WTC11 (cell line): ENCODE results near the gene UBL4A. TPM values are rescaled to one million over a fixed set of nuclear protein-coding genes. Genes with fewer than 3 reads are reported as not detected.

Source experiments
- ATAC-seq: fragments of 200-7000 bp; cut with Tn5 transposase; 2 replicates; pipeline ENCODE4 v1.10.0; 2021; ENCODE audit warnings: mild to moderate bottlenecking, moderate library complexity
- CTCF ChIA-PET: fragments of 300-600 bp; sonication (Branson Sonifier 250); formaldehyde crosslinking; loops from one replicate; lab custom pipeline; 2021; ENCODE audit warnings: antibody characterized with exemption; lab: Charles Lee
- POLR2A ChIA-PET: fragments of 350-600 bp; sonication (Branson Sonifier 250); formaldehyde crosslinking; loops from one replicate; lab custom pipeline; 2021; ENCODE audit warnings: antibody characterized with exemption; lab: Charles Lee
- DNase-seq: peaks from one replicate; pipeline ENCODE4 v3.0.0; 2021; ENCODE audit warnings: low spot score
- H3K27ac Mint-ChIP-seq: 2 replicates; pipeline ENCODE4 v1.8.0; 2021; ENCODE audit warnings: mixed read lengths
- H3K27me3 Mint-ChIP-seq: 2 replicates; pipeline ENCODE4 v1.8.0; 2021; ENCODE audit warnings: low read depth, mild to moderate bottlenecking, moderate library complexity, mixed read lengths
- H3K36me3 Mint-ChIP-seq: 2 replicates; pipeline ENCODE4 v1.8.0; 2021; ENCODE audit warnings: mixed read lengths
- H3K4me1 Mint-ChIP-seq: 2 replicates; pipeline ENCODE4 v1.8.0; 2022; ENCODE audit warnings: mixed read lengths
- H3K4me3 Mint-ChIP-seq: 2 replicates; pipeline ENCODE4 v1.8.0; 2021; ENCODE audit warnings: mild to moderate bottlenecking, moderate library complexity, mixed read lengths
- H3K9me3 Mint-ChIP-seq: 2 replicates; pipeline ENCODE4 v1.8.0; 2021; ENCODE audit warnings: mixed read lengths
- AFF4 ChIP-seq: sonication (generic); formaldehyde crosslinking; IDR thresholded peaks from 2 replicates; pipeline ENCODE4 v1.8.1; 2023; ENCODE audit warnings: mild to moderate bottlenecking, missing genetic modification reagents, borderline replicate concordance
- ATF1 ChIP-seq: sonication (generic); formaldehyde crosslinking; IDR thresholded peaks from 2 replicates; pipeline ENCODE4 v1.8.1; 2023; ENCODE audit warnings: mild to moderate bottlenecking, moderate library complexity, missing genetic modification reagents
- ATF2 ChIP-seq: sonication (generic); formaldehyde crosslinking; IDR thresholded peaks from 2 replicates; pipeline ENCODE4 v1.8.1; 2022; ENCODE audit warnings: low read depth, missing genetic modification reagents, borderline replicate concordance
- CREB1 ChIP-seq: sonication (generic); formaldehyde crosslinking; IDR thresholded peaks from 2 replicates; pipeline ENCODE4 v1.8.0; 2023; ENCODE audit warnings: mild to moderate bottlenecking, missing genetic modification reagents
- CTCF ChIP-seq: fragments of 200-600 bp; IDR thresholded peaks from 2 replicates; pipeline ENCODE4 v1.8.0; 2022; ENCODE audit warnings: antibody characterized with exemption
- E2F5 ChIP-seq: sonication (generic); formaldehyde crosslinking; IDR thresholded peaks from 2 replicates; pipeline ENCODE4 v1.8.1; 2022; ENCODE audit warnings: mild to moderate bottlenecking, moderate library complexity, missing genetic modification reagents
- FOXJ3 ChIP-seq: sonication (generic); formaldehyde crosslinking; IDR thresholded peaks from 2 replicates; pipeline ENCODE4 v1.9.0; 2021; ENCODE audit warnings: missing genetic modification reagents, mild to moderate bottlenecking, borderline replicate concordance
- GRHL2 ChIP-seq: fragments of 250-450 bp; sonication (Bioruptor Pico); IDR thresholded peaks from 2 replicates; pipeline ENCODE4 v1.8.0; 2022; ENCODE audit warnings: mild to moderate bottlenecking, moderate library complexity; ENCODE audit not compliant: insufficient replicate concordance, severe bottlenecking
- HMGXB4 ChIP-seq: sonication (generic); formaldehyde crosslinking; IDR thresholded peaks from 2 replicates; pipeline ENCODE4 v1.8.1; 2023; ENCODE audit warnings: mild to moderate bottlenecking, moderate library complexity, missing genetic modification reagents
- IRF2 ChIP-seq: sonication (generic); formaldehyde crosslinking; IDR thresholded peaks from 2 replicates; pipeline ENCODE4 v1.8.0; 2022; ENCODE audit warnings: low read depth, missing genetic modification reagents, borderline replicate concordance
- MLX ChIP-seq: sonication (generic); formaldehyde crosslinking; IDR thresholded peaks from 2 replicates; pipeline ENCODE4 v1.8.1; 2023; ENCODE audit warnings: mild to moderate bottlenecking, missing genetic modification reagents, moderate library complexity
- MXD4 ChIP-seq: fragments of 250-450 bp; sonication (Bioruptor Pico); IDR thresholded peaks from 2 replicates; pipeline ENCODE4 v1.8.0; 2021; ENCODE audit warnings: mild to moderate bottlenecking, moderate library complexity, borderline replicate concordance
- NFATC4 ChIP-seq: fragments of 250-450 bp; sonication (Bioruptor Pico); IDR thresholded peaks from 2 replicates; pipeline ENCODE4 v1.9.0; 2021; ENCODE audit warnings: mild to moderate bottlenecking
- NFE2L1 ChIP-seq: sonication (generic); formaldehyde crosslinking; IDR thresholded peaks from 2 replicates; pipeline ENCODE4 v1.8.1; 2023; ENCODE audit warnings: missing genetic modification reagents
- RORB ChIP-seq: fragments of 250-450 bp; sonication (Bioruptor Pico); IDR thresholded peaks from 2 replicates; pipeline ENCODE4 v1.9.0; 2021; ENCODE audit warnings: mild to moderate bottlenecking
- SMAD3 ChIP-seq: sonication (generic); formaldehyde crosslinking; IDR thresholded peaks from 2 replicates; pipeline ENCODE4 v1.8.0; 2022; ENCODE audit warnings: missing genetic modification reagents, mild to moderate bottlenecking, borderline replicate concordance
- SMAD4 ChIP-seq: sonication (generic); formaldehyde crosslinking; IDR thresholded peaks from 2 replicates; pipeline ENCODE4 v1.8.0; 2022; ENCODE audit warnings: mild to moderate bottlenecking, missing genetic modification reagents
- SOX15 ChIP-seq: fragments of 250-450 bp; sonication (Bioruptor Pico); IDR thresholded peaks from 2 replicates; pipeline ENCODE4 v1.9.0; 2021; ENCODE audit warnings: mild to moderate bottlenecking
- TEAD4 ChIP-seq: sonication (generic); formaldehyde crosslinking; IDR thresholded peaks from 2 replicates; pipeline ENCODE4 v1.8.0; 2022; ENCODE audit warnings: mild to moderate bottlenecking, missing genetic modification reagents
- USF1 ChIP-seq: sonication (generic); formaldehyde crosslinking; IDR thresholded peaks from 2 replicates; pipeline ENCODE4 v1.8.0; 2022; ENCODE audit warnings: mild to moderate bottlenecking, missing genetic modification reagents
- USF2 ChIP-seq: sonication (generic); formaldehyde crosslinking; IDR thresholded peaks from 2 replicates; pipeline ENCODE4 v1.8.1; 2023; ENCODE audit warnings: mild to moderate bottlenecking, missing genetic modification reagents, moderate library complexity
- ZBTB21 ChIP-seq: sonication (generic); formaldehyde crosslinking; IDR thresholded peaks from 2 replicates; pipeline ENCODE4 v1.8.1; 2023; ENCODE audit warnings: mild to moderate bottlenecking, missing genetic modification reagents, borderline replicate concordance
- total RNA-seq: library from RNA; stranded (reverse); gene quantifications from 3 replicates; pipeline ENCODE4 v1.2.3, GENCODE V29; 2021

The UBL4A gene
- total RNA-seq, 1 experiment from 2014 or later, result 34.0 TPM

- peaks cover 5% of the 10 kb centered on the region; the same call in 1 of the 2 replicates for H3K27me3 Mint-ChIP-seq
- CTCF ChIA-PET, result no interaction called here
- POLR2A ChIA-PET, result no interaction called here
- ATAC-seq, result no peak
- H3K27ac Mint-ChIP-seq, result no peak overlapping the region
- H3K4me1 Mint-ChIP-seq, result peaks cover 1% of the 10 kb centered on the region; the same call in 1 of the 2 replicates
- no peaks in the 10 kb centered on the region for H3K36me3 Mint-ChIP-seq
- TF ChIP-seq USF1 (CRISPR knock-in tag), result no peak
- no peak for TF ChIP-seq CTCF
- TF ChIP-seq CREB1, result no peak
- no peak for TF ChIP-seq MLX (CRISPR knock-in tag)
- no peak for TF ChIP-seq HMGXB4 (CRISPR knock-in tag)
- TF ChIP-seq ZBTB21 (CRISPR knock-in tag), result no peak
- TF ChIP-seq AFF4, result no peak
- TF ChIP-seq TEAD4 (CRISPR knock-in tag), result no peak
- TF ChIP-seq USF2 (CRISPR knock-in tag), result no peak
- no peak for TF ChIP-seq IRF2 (CRISPR knock-in tag)
- TF ChIP-seq ATF1 (CRISPR knock-in tag), result no peak
- no peak for TF ChIP-seq SOX15
- no peak for TF ChIP-seq RORB
- TF ChIP-seq FOXJ3 (CRISPR knock-in tag), result no peak
- TF ChIP-seq, all 79 proteins: peak for 0
- no peaks in the 10 kb centered on the region for H3K9me3 Mint-ChIP-seq
- no peak for DNase-seq
- no peak overlapping the region for H3K4me3 Mint-ChIP-seq
Observed at GRCh38 chrX:154494715-154495114, 8.3 kb upstream of the UBL4A start.

- ChIA-PET CTCF (interaction anchor here (0.5 to 2.3 kb wide), 13 partner anchors 12 to 182 kb away, joined by 3 to 14 read pairs (median 3); partner anchors contain the start of genes DNASE1L1, IKBKG and PLXNA3), POLR2A (interaction anchor here (0.9 to 2.2 kb wide), 6 partner anchors 12 to 120 kb away, joined by 3 to 8 read pairs (median 6); partner anchors contain the start of genes FAM3A and LAGE3)
- peaks cover 5% of the 10 kb centered on the region; the same call in 1 of the 2 replicates for H3K27me3 Mint-ChIP-seq
- H3K27ac Mint-ChIP-seq, result peak within 1 kb of the TSS; percentile 94
- peaks cover 4% of the 10 kb centered on the region; the same call in 1 of the 2 replicates for H3K4me1 Mint-ChIP-seq
- peak within 1 kb of the TSS; percentile 80 for H3K4me3 Mint-ChIP-seq
- ATAC-seq (peak; percentile 92), DNase-seq (peak; percentile 91)
- no peaks in the 10 kb centered on the region; the same call in 1 of the 2 replicates for H3K36me3 Mint-ChIP-seq
- no peaks in the 10 kb centered on the region for H3K9me3 Mint-ChIP-seq
- TF ChIP-seq SMAD4 (CRISPR knock-in tag) (no peak), ATF2 (no peak), NFATC4 (no peak), NFE2L1 (CRISPR knock-in tag) (no peak), E2F5 (no peak), TEAD4 (CRISPR knock-in tag) (no peak), GRHL2 (CRISPR knock-in tag) (no peak), MXD4 (CRISPR knock-in tag) (no peak), SMAD3 (CRISPR knock-in tag) (no peak)
Observed at GRCh38 chrX:154490414-154491083, 4.1 kb upstream of the UBL4A start, which contains the start of gene SLC10A3. Gene SLC10A3, minus strand, starts transcription at chrX:154490629. Its CDS starts 1,689 bp downstream, at chrX:154488940.
